Ishikawa (cell line): Measurements from ENCODE around the gene NEGR1.

Experiments
- CEBPB ChIP-seq: IDR thresholded peaks from 2 replicates; pipeline ENCODE4 v1.6.1; 2012
- CREB1 ChIP-seq: IDR thresholded peaks from 2 replicates; pipeline ENCODE4 v1.6.1; 2012; ENCODE audit warnings: low read depth
- EGR1 ChIP-seq: IDR thresholded peaks from 2 replicates; pipeline ENCODE4 v1.6.1; 2012
- EP300 ChIP-seq: IDR thresholded peaks from 2 replicates; pipeline ENCODE4 v1.6.1; 2012; ENCODE audit warnings: borderline replicate concordance
- NFIC ChIP-seq: IDR thresholded peaks from 2 replicates; pipeline ENCODE4 v1.6.1; 2012
- RAD21 ChIP-seq: IDR thresholded peaks from 2 replicates; pipeline ENCODE4 v1.6.1; 2012; ENCODE audit warnings: low read depth
- REST ChIP-seq: IDR thresholded peaks from 2 replicates; pipeline ENCODE4 v1.6.1; 2012; ENCODE audit warnings: low read depth, mild to moderate bottlenecking
- TAF1 ChIP-seq: IDR thresholded peaks from 2 replicates; pipeline ENCODE4 v1.6.1; 2012; ENCODE audit warnings: low read depth, mild to moderate bottlenecking
- TCF12 ChIP-seq: IDR thresholded peaks from 2 replicates; pipeline ENCODE4 v1.6.1; 2012; ENCODE audit warnings: low read depth
- USF1 ChIP-seq: IDR thresholded peaks from 2 replicates; pipeline ENCODE4 v1.6.1; 2012
- YY1 ChIP-seq: IDR thresholded peaks from 2 replicates; pipeline ENCODE4 v1.6.1; 2012; ENCODE audit warnings: low read depth
- TF ChIP-seq, protein P1 (sequence below): IDR thresholded peaks from 2 replicates; pipeline ENCODE4 v1.6.1; 2012

GRCh38 chr1:72150508-72150907 is 131.8 kb downstream of the NEGR1 start:
- TF ChIP-seq YY1 (no peak), CREB1 (no peak), TAF1 (no peak), NFIC (no peak), REST (no peak), EGR1 (no peak), TCF12 (no peak), CEBPB (no peak), RAD21 (no peak), EP300 (no peak), USF1 (no peak)
- TF ChIP-seq, protein P1, sequence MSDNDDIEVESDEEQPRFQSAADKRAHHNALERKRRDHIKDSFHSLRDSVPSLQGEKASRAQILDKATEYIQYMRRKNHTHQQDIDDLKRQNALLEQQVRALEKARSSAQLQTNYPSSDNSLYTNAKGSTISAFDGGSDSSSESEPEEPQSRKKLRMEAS: no peak
